B cell (primary cell): ENCODE results near the gene VPS39. TPM values are rescaled to one million over a fixed set of nuclear protein-coding genes. Genes with fewer than 3 reads are reported as not detected.

Source experiments
- ATAC-seq: fragments of 200-7000 bp; cut with Tn5 transposase; one replicate; pipeline ENCODE4 v1.10.0; 2021; ENCODE audit warnings: low read depth, mild to moderate bottlenecking, moderate number of reproducible peaks, moderate library complexity
- CTCF ChIA-PET: fragments of 350-600 bp; sonication (Branson Sonifier 250); formaldehyde crosslinking; loops from one replicate; lab custom pipeline; 2021; ENCODE audit warnings: antibody characterized with exemption, inconsistent platforms; lab: Charles Lee
- POLR2A ChIA-PET: fragments of 350-600 bp; sonication (Branson Sonifier 250); formaldehyde crosslinking; loops from one replicate; lab custom pipeline; 2021; ENCODE audit warnings: antibody characterized with exemption; lab: Charles Lee
- DNase-seq: peaks from one replicate; pipeline ENCODE4 v3.0.0; 2013
- H2AFZ ChIP-seq: 2 replicates; pipeline ENCODE4 v1.6.1; 2012; ENCODE audit warnings: mild to moderate bottlenecking, low read depth, low read length; ENCODE audit not compliant: insufficient read depth, poor library complexity, severe bottlenecking
- H3K27ac ChIP-seq, 2 donors: 1 replicate in 1 of 2; 2 replicates in 1 of 2; pipeline ENCODE4 v1.5.1; 2012 to 2013; ENCODE audit warnings: low read length in 2 of 2, mild to moderate bottlenecking in 2 of 2, moderate library complexity in 1 of 2
- H3K27me3 ChIP-seq, 4 experiments: fragments of 200-600 bp in 1 of 4; sonication (generic) in 1 of 4; replicated peaks in 1 of 4; 1 replicate in 2 of 4; 2 replicates in 2 of 4; pipeline versions ENCODE4 v1.6.1 to v1.7.0; 2013 to 2016; ENCODE audit warnings: low read length in 3 of 4, mild to moderate bottlenecking in 2 of 4, mixed read lengths in 1 of 4, moderate library complexity in 1 of 4; ENCODE audit not compliant: insufficient read depth in 4 of 4, control insufficient read depth in 3 of 4; ENCODE audit errors: control extremely low read depth in 1 of 4
- H3K36me3 ChIP-seq, 2 experiments: replicated peaks in 1 of 2; 1 replicate in 1 of 2; 2 replicates in 1 of 2; pipeline versions ENCODE4 v1.6.1 to v1.7.1; 2013; ENCODE audit warnings: low read length in 1 of 2; ENCODE audit not compliant: insufficient read depth in 2 of 2, control insufficient read depth in 1 of 2; ENCODE audit errors: control extremely low read depth in 1 of 2, extremely low read depth in 1 of 2
- H3K4me1 ChIP-seq, 2 donors: fragments of 200-600 bp in 1 of 2; sonication (generic) in 1 of 2; 1 replicate in 1 of 2; 2 replicates in 1 of 2; pipeline versions ENCODE4 v1.5.1 to v1.6.1; 2013 to 2017; ENCODE audit warnings: low read length in 2 of 2; ENCODE audit not compliant: control insufficient read depth in 2 of 2, insufficient read depth in 2 of 2
- H3K4me2 ChIP-seq: replicated peaks from 2 replicates; pipeline ENCODE3; 2012; ENCODE audit warnings: mild to moderate bottlenecking, low read depth, low read length; ENCODE audit not compliant: poor library complexity, severe bottlenecking
- H3K4me3 ChIP-seq, 5 experiments: fragments of 200-600 bp in 1 of 5; sonication (generic) in 1 of 5; 1 replicate in 3 of 5; 2 replicates in 2 of 5; pipeline versions ENCODE4 v1.5.1 to v1.7.0; 2011 to 2016; ENCODE audit warnings: low read length in 4 of 5, mild to moderate bottlenecking in 4 of 5, low read depth in 2 of 5, control low read depth in 1 of 5, moderate library complexity in 1 of 5; ENCODE audit not compliant: insufficient read depth in 1 of 5; ENCODE audit errors: control extremely low read depth in 1 of 5, extremely low read depth in 1 of 5
- H3K79me2 ChIP-seq: fragments of 200-600 bp; sonication (generic); one replicate; pipeline ENCODE4 v1.6.0; 2016; ENCODE audit warnings: low read length; ENCODE audit not compliant: control insufficient read depth, insufficient read depth
- H3K9ac ChIP-seq: fragments of 200-600 bp; sonication (generic); 2 replicates; pipeline ENCODE4 v1.6.1; 2017; ENCODE audit warnings: mild to moderate bottlenecking, low read length, moderate library complexity
- H3K9me3 ChIP-seq, 3 donors: one replicate each; pipeline versions ENCODE4 v1.6.1 to v1.7.1; 2013; ENCODE audit warnings: low read length in 2 of 3; ENCODE audit not compliant: control insufficient read depth in 2 of 3, insufficient read depth in 1 of 3; ENCODE audit errors: control extremely low read depth in 1 of 3
- H4K20me1 ChIP-seq: 2 replicates; pipeline ENCODE4 v1.6.0; 2012; ENCODE audit warnings: mild to moderate bottlenecking, low read length; ENCODE audit not compliant: insufficient read depth, control insufficient read depth, poor library complexity, severe bottlenecking
- H3K27ac Mint-ChIP-seq: one replicate; pipeline ENCODE4 v1.8.0; 2021; ENCODE audit warnings: mixed read lengths
- H3K27me3 Mint-ChIP-seq: one replicate; pipeline ENCODE4 v1.8.0; 2021; ENCODE audit warnings: mixed read lengths
- H3K4me1 Mint-ChIP-seq: one replicate; pipeline ENCODE4 v1.8.0; 2021; ENCODE audit warnings: mixed read lengths
- H3K4me3 Mint-ChIP-seq: one replicate; pipeline ENCODE4 v1.8.0; 2021; ENCODE audit warnings: mixed read lengths
- H3K9me3 Mint-ChIP-seq: one replicate; pipeline ENCODE4 v1.8.0; 2022; ENCODE audit warnings: mixed read lengths; ENCODE audit not compliant: insufficient read depth
- EZH2 ChIP-seq: IDR thresholded peaks from 2 replicates; pipeline ENCODE4 v1.6.1; 2012; ENCODE audit warnings: borderline replicate concordance, low read depth, mild to moderate bottlenecking, moderate library complexity, low read length; ENCODE audit not compliant: insufficient read depth, poor library complexity, severe bottlenecking
- WGBS: methylation state at CpG from one replicate; pipeline ENCODE4 v1.1.5; 2013; ENCODE audit warnings: missing lambda C conversion rate; ENCODE audit not compliant: insufficient coverage; 5-methylcytosine and 5-hydroxymethylcytosine counted together
- intact Hi-C: fragments of 100-400 bp; cut with micrococcal nuclease; formaldehyde crosslinking; loops from one replicate; pipeline ENCODE4 v1.10.0; 2022
- polyA plus RNA-seq: library from polyadenylated mRNA; depleted of rRNA; stranded (reverse); fragments of >200 nt; gene quantifications from 2 replicates; pipeline ENCODE4 v1.2.3, GENCODE V29; 2012
- total RNA-seq, 2 donors: library from RNA; stranded (reverse); fragments of 120-200 nt in 1 of 2; gene quantifications; 1 replicate in 1 of 2; 2 replicates in 1 of 2; pipeline versions ENCODE4 v1.2.3 to v1.2.4, GENCODE V29; 2013 to 2022
- TF ChIP-seq, protein P1 (sequence below): fragments of 200-600 bp; IDR thresholded peaks from one replicate; pipeline ENCODE4 v1.8.0; 2022; ENCODE audit warnings: antibody characterized with exemption, mild to moderate bottlenecking

VPS39 gene
- total and polyA plus RNA-seq, 2 donors (not counting 1 experiment from before 2014, with no cell fraction given), result 82.8 to 145 TPM

DNA sequence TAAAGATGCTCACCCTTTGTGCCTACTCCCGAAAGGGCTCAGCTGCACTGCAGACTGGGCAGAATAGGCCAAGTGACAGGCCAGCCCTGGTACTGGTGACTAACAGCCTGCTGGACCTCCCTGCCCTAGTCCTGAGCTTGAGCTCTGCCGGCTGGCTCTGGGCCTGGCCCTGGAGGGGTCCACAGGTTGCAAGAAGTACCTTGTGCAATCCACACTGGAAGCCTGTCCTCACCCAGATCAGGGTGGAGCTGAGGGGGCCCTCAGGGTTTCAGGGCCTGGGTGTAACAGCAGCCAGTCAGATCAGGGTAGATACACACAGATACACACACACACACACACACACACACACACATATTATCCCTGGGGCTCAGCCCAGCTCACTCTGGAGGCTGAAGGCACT is 86.4 kb downstream of the VPS39 start:
- Histone ChIP-seq H2AFZ (no peak overlapping the region), H3K9me3 (no peaks in the 10 kb centered on the region), H3K4me2 (no peak overlapping the region), H3K4me1 (no peaks in the 10 kb centered on the region), H3K36me3 (no peaks in the 10 kb centered on the region), H3K79me2 (no peaks in the 10 kb centered on the region), H3K4me3 (no peak overlapping the region), H3K9ac (no peak overlapping the region), H3K27me3 (no peaks in the 10 kb centered on the region), H3K27ac (no peak overlapping the region), H4K20me1 (no peaks in the 10 kb centered on the region)
- ChIA-PET CTCF (no interaction called here), POLR2A (no interaction called here)
- Mint-ChIP-seq H3K4me3 (no peak overlapping the region), H3K4me1 (no peaks in the 10 kb centered on the region), H3K9me3 (no peaks in the 10 kb centered on the region), H3K27ac (no peak overlapping the region), H3K27me3 (peaks cover 6% of the 10 kb centered on the region)
- TF ChIP-seq, protein P1, sequence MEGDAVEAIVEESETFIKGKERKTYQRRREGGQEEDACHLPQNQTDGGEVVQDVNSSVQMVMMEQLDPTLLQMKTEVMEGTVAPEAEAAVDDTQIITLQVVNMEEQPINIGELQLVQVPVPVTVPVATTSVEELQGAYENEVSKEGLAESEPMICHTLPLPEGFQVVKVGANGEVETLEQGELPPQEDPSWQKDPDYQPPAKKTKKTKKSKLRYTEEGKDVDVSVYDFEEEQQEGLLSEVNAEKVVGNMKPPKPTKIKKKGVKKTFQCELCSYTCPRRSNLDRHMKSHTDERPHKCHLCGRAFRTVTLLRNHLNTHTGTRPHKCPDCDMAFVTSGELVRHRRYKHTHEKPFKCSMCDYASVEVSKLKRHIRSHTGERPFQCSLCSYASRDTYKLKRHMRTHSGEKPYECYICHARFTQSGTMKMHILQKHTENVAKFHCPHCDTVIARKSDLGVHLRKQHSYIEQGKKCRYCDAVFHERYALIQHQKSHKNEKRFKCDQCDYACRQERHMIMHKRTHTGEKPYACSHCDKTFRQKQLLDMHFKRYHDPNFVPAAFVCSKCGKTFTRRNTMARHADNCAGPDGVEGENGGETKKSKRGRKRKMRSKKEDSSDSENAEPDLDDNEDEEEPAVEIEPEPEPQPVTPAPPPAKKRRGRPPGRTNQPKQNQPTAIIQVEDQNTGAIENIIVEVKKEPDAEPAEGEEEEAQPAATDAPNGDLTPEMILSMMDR, result no peak
- TF ChIP-seq EZH2, result no peak
- ATAC-seq, result no peak
- intact Hi-C loops, result no loop called here
- DNase-seq, result no peak
- 71% methylated on average over 2 of the region's 2 CpGs for WGBS

DNA sequence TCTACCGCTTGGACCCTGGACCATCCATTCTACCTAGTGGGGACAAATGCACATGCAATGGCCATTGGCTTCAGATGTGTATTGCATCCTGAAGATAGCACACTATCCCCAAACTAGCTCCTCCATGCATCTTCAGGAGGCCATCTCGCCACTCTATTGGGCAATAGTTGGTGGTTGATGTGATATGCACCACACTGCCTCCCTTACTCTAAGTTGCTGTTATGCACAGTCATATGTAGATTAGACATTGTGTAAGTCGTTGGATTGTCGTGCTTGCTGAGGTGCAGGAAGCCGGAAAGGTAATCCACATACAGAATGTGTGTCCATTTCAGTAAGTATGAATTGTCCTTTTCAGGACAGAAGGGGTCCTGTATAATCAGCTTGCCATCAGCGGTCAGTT is 87.1 kb downstream of the VPS39 start:
- POLR2A ChIA-PET, result no interaction called here
- no peak overlapping the region for H3K9ac ChIP-seq
- no peak overlapping the region for H3K27ac Mint-ChIP-seq
- H2AFZ ChIP-seq, result no peak overlapping the region
- intact Hi-C loops, result no loop called here
- ATAC-seq (no peak), DNase-seq (no peak)
- no peak overlapping the region for H3K27ac ChIP-seq
- H3K4me3 ChIP-seq, result no peak overlapping the region
- H3K4me3 Mint-ChIP-seq, result no peak overlapping the region
- no peak overlapping the region for H3K4me2 ChIP-seq
- CTCF ChIA-PET, result interaction anchor here (0.6 kb wide), 1 partner anchor 438 kb away, joined by 4 read pairs; no protein-coding TSS in a partner anchor
- H3K27me3 Mint-ChIP-seq, result peaks cover 6% of the 10 kb centered on the region
- no peaks in the 10 kb centered on the region for H3K4me1 ChIP-seq
- H3K9me3 Mint-ChIP-seq, result no peaks in the 10 kb centered on the region
- no peaks in the 10 kb centered on the region for H4K20me1 ChIP-seq
- H3K27me3 ChIP-seq, result no peaks in the 10 kb centered on the region
- H3K36me3 ChIP-seq, result no peaks in the 10 kb centered on the region
- no peaks in the 10 kb centered on the region for H3K4me1 Mint-ChIP-seq
- no peak for TF ChIP-seq EZH2
- TF ChIP-seq, protein P1, result no peak
- 93% methylated on average over 5 of the region's 6 CpGs for whole genome bisulfite sequencing
- H3K79me2 ChIP-seq, result no peaks in the 10 kb centered on the region
- no peaks in the 10 kb centered on the region for H3K9me3 ChIP-seq
